A673 (cell line): ENCODE data around the gene AGBL5. TPM values are rescaled to one million over a fixed set of nuclear protein-coding genes. Genes with fewer than 3 reads are reported as not detected.

Experiments
- BruUV-seq: library from RNA; stranded (reverse); fragments of 400-500 nt; replicated peaks from 2 replicates; lab custom pipeline; 2021; lab: Mats Ljungman, UMichigan
- CTCF ChIA-PET: fragments of 300-600 bp; sonication (Branson Sonifier 250); formaldehyde crosslinking; loops from one replicate; lab custom pipeline; 2022; ENCODE audit warnings: antibody characterized with exemption; lab: Charles Lee
- POLR2A ChIA-PET: fragments of 300-600 bp; sonication (Branson Sonifier 250); formaldehyde crosslinking; loops from one replicate; lab custom pipeline; 2022; ENCODE audit warnings: antibody characterized with exemption; ENCODE audit not compliant: low non-redundant PET; lab: Charles Lee
- DNase-seq: peaks from one replicate; pipeline ENCODE4 v3.0.0-alpha.2; 2015; ENCODE audit warnings: low spot score
- H3K27ac ChIP-seq: fragments of 200-600 bp; sonication (generic); 2 replicates; pipeline ENCODE4 v1.5.1; 2016; ENCODE audit warnings: mixed run types, low read depth, mild to moderate bottlenecking, mixed read lengths, antibody characterized with exemption, low read length; ENCODE audit not compliant: poor library complexity, severe bottlenecking
- H3K27me3 ChIP-seq: fragments of 200-600 bp; sonication (generic); replicated peaks from 2 replicates; pipeline ENCODE4 v1.6.1; 2017; ENCODE audit warnings: mixed run types, low read depth, mild to moderate bottlenecking, mixed read lengths, antibody characterized with exemption, low read length; ENCODE audit not compliant: insufficient read depth, poor library complexity
- H3K36me3 ChIP-seq: fragments of 200-600 bp; sonication (generic); 2 replicates; pipeline ENCODE4 v1.6.1; 2016; ENCODE audit warnings: mixed run types, mild to moderate bottlenecking, mixed read lengths, antibody characterized with exemption, low read length; ENCODE audit not compliant: insufficient read depth, poor library complexity, severe bottlenecking
- H3K4me1 ChIP-seq: fragments of 200-600 bp; sonication (generic); 2 replicates; pipeline ENCODE4 v1.6.1; 2017; ENCODE audit warnings: mixed run types, mild to moderate bottlenecking, mixed read lengths, antibody characterized with exemption, low read length; ENCODE audit not compliant: insufficient read depth, poor library complexity, severe bottlenecking
- H3K4me3 ChIP-seq: fragments of 200-600 bp; sonication (generic); 2 replicates; pipeline ENCODE4 v1.5.1; 2016; ENCODE audit warnings: low read depth, mixed run types, mild to moderate bottlenecking, mixed read lengths, low read length; ENCODE audit not compliant: poor library complexity, severe bottlenecking
- H3K9me3 ChIP-seq: fragments of 200-600 bp; sonication (generic); 2 replicates; pipeline ENCODE4 v1.6.1; 2016; ENCODE audit warnings: mixed run types, low read depth, mild to moderate bottlenecking, mixed read lengths, antibody characterized with exemption, low read length; ENCODE audit not compliant: poor library complexity, severe bottlenecking
- CTCF ChIP-seq: fragments of 300-800, 200-600 bp; sonication (generic); conservative IDR thresholded peaks from 2 replicates; pipeline ENCODE4 v1.5.1; 2017; ENCODE audit warnings: low read depth, mild to moderate bottlenecking, antibody characterized with exemption, low read length, moderate library complexity, mixed read lengths
- EZH2 ChIP-seq: fragments of 200-600 bp; sonication (generic); IDR thresholded peaks from 2 replicates; pipeline ENCODE4 v1.6.1; 2017; ENCODE audit warnings: borderline replicate concordance, low read depth, mild to moderate bottlenecking, mixed read lengths, antibody characterized with exemption, low read length; ENCODE audit not compliant: poor library complexity, severe bottlenecking
- intact Hi-C: fragments of 100-400 bp; cut with micrococcal nuclease; formaldehyde crosslinking; loops from one replicate; pipeline ENCODE4 v1.10.0; 2022; ENCODE audit not compliant: unreplicated experiment
- total RNA-seq: library from RNA; stranded (reverse); gene quantifications from 2 replicates; pipeline ENCODE4 v1.2.3, GENCODE V29; 2021

The AGBL5 gene
- total RNA-seq, 1 experiment from 2014 or later, result 64.1 TPM

GRCh38 chr2:27025281-27025800, 26.1 kb upstream of the AGBL5 start:
- no peak overlapping the region for H3K27ac ChIP-seq
- no peak for DNase-seq
- TF ChIP-seq CTCF, result no peak
- TF ChIP-seq EZH2, result no peak
- intact Hi-C loops, result no loop called here
- H3K36me3 ChIP-seq, result no peaks in the 10 kb centered on the region
- CTCF ChIA-PET, result no interaction called here
- no peaks in the 10 kb centered on the region for H3K4me1 ChIP-seq
- no peaks in the 10 kb centered on the region for H3K27me3 ChIP-seq
- POLR2A ChIA-PET, result no interaction called here
- no TSS peak for BruUV-seq
- no peak overlapping the region for H3K4me3 ChIP-seq
- no peaks in the 10 kb centered on the region for H3K9me3 ChIP-seq

DNA sequence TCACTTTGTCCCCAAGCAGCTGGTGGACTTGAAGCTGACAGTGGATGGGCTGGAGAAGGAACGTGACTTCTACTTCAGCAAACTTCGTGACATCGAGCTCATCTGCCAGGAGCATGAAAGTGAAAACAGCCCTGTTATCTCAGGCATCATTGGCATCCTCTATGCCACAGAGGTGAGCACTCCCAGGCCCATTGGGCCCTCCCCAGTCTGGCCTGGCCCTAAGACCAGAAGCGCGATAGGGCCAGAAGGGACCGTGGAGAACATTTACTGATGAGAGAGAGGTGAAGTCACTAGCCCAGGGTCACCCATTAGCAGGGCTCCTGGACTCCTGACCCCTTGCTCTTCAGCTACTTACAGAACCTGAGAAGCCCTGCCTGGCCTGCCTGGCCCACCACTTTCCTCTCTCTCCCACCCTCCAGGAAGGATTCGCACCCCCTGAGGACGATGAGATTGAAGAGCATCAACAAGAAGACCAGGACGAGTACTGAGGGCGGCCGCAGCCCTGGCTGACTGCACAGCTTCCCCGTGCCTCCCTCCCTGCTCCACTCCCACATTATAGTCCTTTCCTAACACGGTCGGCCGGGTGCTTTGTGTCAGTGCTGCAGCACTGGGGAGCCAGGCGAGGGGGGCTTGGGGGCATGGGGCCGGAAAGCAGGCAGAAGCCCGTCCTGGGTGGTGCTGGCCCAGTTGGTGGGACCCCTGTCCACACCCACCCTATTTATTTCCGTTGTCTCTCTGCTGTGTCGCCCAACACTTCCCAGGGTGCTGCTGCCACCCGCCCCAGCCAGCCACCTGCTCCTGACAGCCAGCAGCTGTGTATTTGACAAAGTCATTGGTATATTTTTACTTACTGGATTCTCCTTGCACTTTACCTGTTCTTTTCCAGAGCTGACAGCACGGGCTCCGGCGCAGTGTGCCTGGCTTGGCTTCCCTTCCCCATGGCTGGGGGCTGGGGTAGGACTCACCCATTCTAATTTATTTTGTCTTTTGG, 25.3 kb upstream of the AGBL5 start:
- ChIA-PET POLR2A (no interaction called here), CTCF (no interaction called here)
- Histone ChIP-seq H3K36me3 (no peaks in the 10 kb centered on the region), H3K4me1 (no peaks in the 10 kb centered on the region), H3K4me3 (no peak overlapping the region), H3K27me3 (no peaks in the 10 kb centered on the region), H3K27ac (no peak overlapping the region), H3K9me3 (no peaks in the 10 kb centered on the region)
- intact Hi-C loops, result no loop called here
- DNase-seq, result no peak
- BruUV-seq, result no TSS peak
- TF ChIP-seq EZH2 (no peak), CTCF (no peak)

- no peak for TF ChIP-seq EZH2
- TF ChIP-seq CTCF, result no peak
- CTCF ChIA-PET, result interaction anchor here (0.6 kb wide), 1 partner anchor 164 kb away, joined by 3 read pairs; no protein-coding TSS in a partner anchor
- Histone ChIP-seq H3K4me3 (no peak overlapping the region), H3K9me3 (no peaks in the 10 kb centered on the region), H3K4me1 (no peaks in the 10 kb centered on the region), H3K27ac (no peak overlapping the region), H3K27me3 (no peaks in the 10 kb centered on the region), H3K36me3 (no peaks in the 10 kb centered on the region)
- BruUV-seq, result no TSS peak
- POLR2A ChIA-PET, result no interaction called here
- intact Hi-C loops, result no loop called here
- no peak for DNase-seq
These were observed 24.2 kb upstream of the AGBL5 start for GRCh38 chr2:27027211-27027651.
